ENCODE data around the gene TXNDC15.
"Not testable (repeated sequence)": the region's sequence is repeated elsewhere in the genome, so short reads cannot be mapped to it uniquely, and the experiment has no call there.

The TXNDC15 gene

DNA sequence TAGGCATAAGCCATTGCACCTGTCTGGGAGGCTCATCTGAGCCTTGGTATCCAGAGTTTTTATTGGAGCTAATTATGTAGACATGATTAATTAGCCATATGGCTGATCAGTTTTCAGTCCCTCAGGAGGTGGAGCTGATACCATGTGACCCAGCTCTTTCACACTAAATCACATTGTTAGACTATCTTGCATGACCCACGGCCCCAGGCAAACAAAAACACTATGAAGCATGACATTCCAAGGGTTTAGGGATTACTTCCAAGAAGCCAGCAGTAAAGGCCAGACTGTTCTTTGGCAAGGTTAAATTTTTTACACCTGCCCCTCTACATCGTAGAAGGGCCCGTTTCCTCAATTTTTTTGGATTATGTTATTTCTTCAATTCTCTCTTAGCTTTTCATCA lies 33.4 kb upstream of the TXNDC15 start:
- DNase-seq (ENCODE audit: low read depth): no peak
- TF ChIP-seq, protein P1, sequence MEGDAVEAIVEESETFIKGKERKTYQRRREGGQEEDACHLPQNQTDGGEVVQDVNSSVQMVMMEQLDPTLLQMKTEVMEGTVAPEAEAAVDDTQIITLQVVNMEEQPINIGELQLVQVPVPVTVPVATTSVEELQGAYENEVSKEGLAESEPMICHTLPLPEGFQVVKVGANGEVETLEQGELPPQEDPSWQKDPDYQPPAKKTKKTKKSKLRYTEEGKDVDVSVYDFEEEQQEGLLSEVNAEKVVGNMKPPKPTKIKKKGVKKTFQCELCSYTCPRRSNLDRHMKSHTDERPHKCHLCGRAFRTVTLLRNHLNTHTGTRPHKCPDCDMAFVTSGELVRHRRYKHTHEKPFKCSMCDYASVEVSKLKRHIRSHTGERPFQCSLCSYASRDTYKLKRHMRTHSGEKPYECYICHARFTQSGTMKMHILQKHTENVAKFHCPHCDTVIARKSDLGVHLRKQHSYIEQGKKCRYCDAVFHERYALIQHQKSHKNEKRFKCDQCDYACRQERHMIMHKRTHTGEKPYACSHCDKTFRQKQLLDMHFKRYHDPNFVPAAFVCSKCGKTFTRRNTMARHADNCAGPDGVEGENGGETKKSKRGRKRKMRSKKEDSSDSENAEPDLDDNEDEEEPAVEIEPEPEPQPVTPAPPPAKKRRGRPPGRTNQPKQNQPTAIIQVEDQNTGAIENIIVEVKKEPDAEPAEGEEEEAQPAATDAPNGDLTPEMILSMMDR (conservative IDR thresholded peaks at IDR 0.05; ENCODE audit: low read length): no peak
- no peak overlapping the region for H3K4me3 ChIP-seq (ENCODE audit: low read length)

GRCh38 chr5:134844252-134844651 lies 29.9 kb upstream of the TXNDC15 start:
- DNase-seq (ENCODE audit: low read depth): no peak
- H3K4me3 ChIP-seq (ENCODE audit: low read length): no peak overlapping the region
- TF ChIP-seq, protein P1 (conservative IDR thresholded peaks at IDR 0.05; ENCODE audit: low read length): no peak

GRCh38 chr5:134845335-134845851 lies 28.8 kb upstream of the TXNDC15 start:
- peak; percentile 45 for DNase-seq (ENCODE audit: low read depth)
- peak overlapping the region; percentile 35 for H3K4me3 ChIP-seq (ENCODE audit: low read length)
- TF ChIP-seq, protein P1 (conservative IDR thresholded peaks at IDR 0.05; ENCODE audit: low read length): no peak

DNA sequence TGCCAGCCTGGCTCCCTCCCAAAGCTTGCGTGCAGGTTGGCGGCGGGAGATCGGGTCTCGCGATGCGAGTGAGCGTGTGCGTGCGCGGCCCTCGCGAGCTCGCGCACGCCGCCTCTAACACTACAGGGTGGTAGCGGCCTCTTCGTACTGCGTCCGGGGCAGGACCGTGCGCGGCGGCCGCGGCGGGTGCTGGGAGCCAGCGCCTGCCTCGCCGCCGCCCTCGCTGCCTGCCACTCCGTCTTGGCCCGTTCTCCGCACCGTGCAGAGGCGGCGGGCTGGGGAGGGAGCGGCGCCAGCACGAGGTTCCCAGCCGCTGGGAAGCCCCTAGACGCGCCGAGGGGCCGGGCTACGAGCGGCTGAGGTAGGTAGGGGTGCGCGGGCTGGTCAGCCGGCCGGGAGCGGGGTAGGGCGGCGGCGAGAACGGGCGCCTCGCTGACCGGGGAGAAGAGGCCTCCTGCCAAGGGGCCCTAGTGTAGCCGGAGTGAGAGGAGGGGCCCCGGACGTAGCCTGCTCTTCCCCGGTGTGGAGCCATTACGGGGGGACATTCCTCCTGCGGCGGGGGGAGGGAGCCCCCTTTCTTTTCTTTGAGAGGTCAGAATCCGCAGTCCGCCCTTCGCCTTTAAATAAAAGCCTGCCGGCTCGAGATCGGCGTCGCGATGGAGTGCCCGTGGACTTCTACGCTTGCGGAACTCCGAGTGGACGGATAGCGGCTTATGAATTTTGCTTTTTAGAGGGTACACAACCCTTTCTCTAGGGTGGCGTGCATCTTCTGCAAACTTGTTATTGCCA lies 28.1 kb upstream of the TXNDC15 start, which contains the start of gene C5orf24:
Gene C5orf24, plus strand, starts transcription at position 117 of the 789 bp plus-strand sequence. CDS start 8,933 bp downstream, outside the sequence.
- H3K4me3 ChIP-seq (ENCODE audit: low read length): peak within 1 kb of the TSS; percentile 73
- DNase-seq (ENCODE audit: low read depth): peak; percentile 96
- TF ChIP-seq, protein P1 (conservative IDR thresholded peaks at IDR 0.05; ENCODE audit: low read length): no peak

DNA sequence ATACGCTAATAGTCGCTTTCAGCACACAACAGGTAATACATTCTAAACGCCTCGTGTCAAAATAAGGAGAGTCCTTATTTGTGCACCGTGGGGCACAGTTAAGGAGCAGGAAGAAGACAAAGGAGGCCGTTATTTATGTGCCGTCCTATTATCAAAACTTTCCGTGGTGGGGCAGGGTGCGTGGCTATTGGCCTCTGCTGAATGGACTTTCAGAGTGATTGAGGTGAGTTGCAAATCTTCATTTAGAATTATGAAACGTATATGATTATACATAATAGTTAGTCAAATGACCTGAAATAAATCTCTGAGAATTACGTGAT lies 27.6 kb upstream of the TXNDC15 start:
- peak overlapping the region; percentile 73 for H3K4me3 ChIP-seq (ENCODE audit: low read length)
- no peak for DNase-seq (ENCODE audit: low read depth)
- TF ChIP-seq, protein P1 (conservative IDR thresholded peaks at IDR 0.05; ENCODE audit: low read length): no peak

- H3K4me3 ChIP-seq (ENCODE audit: low read length); DNase-seq (ENCODE audit: low read depth): not testable (repeated sequence)
These were observed 24.7 kb upstream of the TXNDC15 start for GRCh38 chr5:134849434-134849933.

DNA sequence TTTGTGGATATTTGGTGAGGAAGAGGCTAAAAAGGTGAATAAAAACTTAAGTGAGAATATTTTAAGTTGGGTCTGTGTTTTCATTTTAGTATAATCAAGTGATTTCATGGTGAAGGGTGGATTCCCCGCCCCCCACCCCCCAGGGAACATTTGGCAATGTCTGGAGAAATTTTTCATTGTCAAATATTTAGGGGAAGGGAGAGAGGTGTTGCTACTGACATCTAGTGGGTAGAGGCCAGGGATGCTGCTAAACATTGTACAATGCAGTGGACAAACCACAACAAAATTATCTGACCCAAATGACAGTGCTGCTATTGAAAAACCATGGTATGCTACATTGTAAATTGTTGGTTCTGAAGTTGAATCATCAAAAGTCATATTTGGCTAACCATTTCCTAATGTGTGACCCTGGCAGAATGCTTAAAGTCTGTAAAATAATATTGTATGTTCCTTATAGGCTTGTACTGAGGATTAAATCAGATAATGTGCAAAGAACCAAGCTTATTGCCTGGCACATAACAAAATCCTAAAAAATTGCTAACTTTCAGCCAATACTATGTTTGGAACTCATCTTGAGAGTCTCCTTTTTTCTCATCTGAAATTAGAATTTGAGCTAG lies 22.8 kb upstream of the TXNDC15 start:
- peak; percentile 64 for DNase-seq (ENCODE audit: low read depth)
- no peak overlapping the region for H3K4me3 ChIP-seq (ENCODE audit: low read length)
- TF ChIP-seq, protein P1 (conservative IDR thresholded peaks at IDR 0.05; ENCODE audit: low read length): peak; percentile 72

DNA sequence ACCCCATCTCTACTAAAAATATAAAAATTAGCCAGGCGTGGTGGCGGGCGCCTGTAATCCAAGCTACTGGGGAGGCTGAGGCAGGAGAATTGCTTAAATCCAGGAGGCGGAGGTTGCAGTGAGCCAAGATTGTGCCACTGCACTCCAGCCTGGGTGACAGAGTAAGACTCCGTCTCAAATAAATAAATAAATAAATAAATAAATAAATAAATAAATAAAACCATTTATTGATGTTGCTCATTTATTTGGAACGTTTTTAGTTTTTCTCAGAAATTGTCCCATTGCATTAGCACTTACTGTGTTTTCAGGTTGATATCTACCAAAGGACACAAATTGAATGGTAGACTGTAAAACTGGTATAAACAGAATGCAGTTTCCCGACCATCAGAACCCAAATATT lies 17.7 kb upstream of the TXNDC15 start:
- not testable (repeated sequence) for H3K4me3 ChIP-seq (ENCODE audit: low read length)

More for the DNA sequence above, 17.7 kb upstream of the TXNDC15 start:
- not testable (repeated sequence) for DNase-seq (ENCODE audit: low read depth)

Measured in AG10803 (cell line).